B cell (primary cell): Measurements from ENCODE around the gene BCDIN3D. TPM values are rescaled to one million over a fixed set of nuclear protein-coding genes. Genes with fewer than 3 reads are reported as not detected.

ENCODE experiments used
- ATAC-seq: fragments of 200-7000 bp; cut with Tn5 transposase; one replicate; pipeline ENCODE4 v1.10.0; 2021; ENCODE audit warnings: low read depth, mild to moderate bottlenecking, moderate number of reproducible peaks, moderate library complexity
- CTCF ChIA-PET: fragments of 350-600 bp; sonication (Branson Sonifier 250); formaldehyde crosslinking; loops from one replicate; lab custom pipeline; 2021; ENCODE audit warnings: antibody characterized with exemption, inconsistent platforms; lab: Charles Lee
- POLR2A ChIA-PET: fragments of 350-600 bp; sonication (Branson Sonifier 250); formaldehyde crosslinking; loops from one replicate; lab custom pipeline; 2021; ENCODE audit warnings: antibody characterized with exemption; lab: Charles Lee
- DNase-seq: peaks from one replicate; pipeline ENCODE4 v3.0.0; 2013
- H2AFZ ChIP-seq: 2 replicates; pipeline ENCODE4 v1.6.1; 2012; ENCODE audit warnings: mild to moderate bottlenecking, low read depth, low read length; ENCODE audit not compliant: insufficient read depth, poor library complexity, severe bottlenecking
- H3K27ac ChIP-seq, 2 donors: 1 replicate in 1 of 2; 2 replicates in 1 of 2; pipeline ENCODE4 v1.5.1; 2012 to 2013; ENCODE audit warnings: low read length in 2 of 2, mild to moderate bottlenecking in 2 of 2, moderate library complexity in 1 of 2
- H3K27me3 ChIP-seq, 4 experiments: fragments of 200-600 bp in 1 of 4; sonication (generic) in 1 of 4; replicated peaks in 1 of 4; 1 replicate in 2 of 4; 2 replicates in 2 of 4; pipeline versions ENCODE4 v1.6.1 to v1.7.0; 2013 to 2016; ENCODE audit warnings: low read length in 3 of 4, mild to moderate bottlenecking in 2 of 4, mixed read lengths in 1 of 4, moderate library complexity in 1 of 4; ENCODE audit not compliant: insufficient read depth in 4 of 4, control insufficient read depth in 3 of 4; ENCODE audit errors: control extremely low read depth in 1 of 4
- H3K36me3 ChIP-seq, 2 experiments: replicated peaks in 1 of 2; 1 replicate in 1 of 2; 2 replicates in 1 of 2; pipeline versions ENCODE4 v1.6.1 to v1.7.1; 2013; ENCODE audit warnings: low read length in 1 of 2; ENCODE audit not compliant: insufficient read depth in 2 of 2, control insufficient read depth in 1 of 2; ENCODE audit errors: control extremely low read depth in 1 of 2, extremely low read depth in 1 of 2
- H3K4me1 ChIP-seq, 2 donors: fragments of 200-600 bp in 1 of 2; sonication (generic) in 1 of 2; 1 replicate in 1 of 2; 2 replicates in 1 of 2; pipeline versions ENCODE4 v1.5.1 to v1.6.1; 2013 to 2017; ENCODE audit warnings: low read length in 2 of 2; ENCODE audit not compliant: control insufficient read depth in 2 of 2, insufficient read depth in 2 of 2
- H3K4me2 ChIP-seq: replicated peaks from 2 replicates; pipeline ENCODE3; 2012; ENCODE audit warnings: mild to moderate bottlenecking, low read depth, low read length; ENCODE audit not compliant: poor library complexity, severe bottlenecking
- H3K4me3 ChIP-seq, 5 experiments: fragments of 200-600 bp in 1 of 5; sonication (generic) in 1 of 5; 1 replicate in 3 of 5; 2 replicates in 2 of 5; pipeline versions ENCODE4 v1.5.1 to v1.7.0; 2011 to 2016; ENCODE audit warnings: low read length in 4 of 5, mild to moderate bottlenecking in 4 of 5, low read depth in 2 of 5, control low read depth in 1 of 5, moderate library complexity in 1 of 5; ENCODE audit not compliant: insufficient read depth in 1 of 5; ENCODE audit errors: control extremely low read depth in 1 of 5, extremely low read depth in 1 of 5
- H3K79me2 ChIP-seq: fragments of 200-600 bp; sonication (generic); one replicate; pipeline ENCODE4 v1.6.0; 2016; ENCODE audit warnings: low read length; ENCODE audit not compliant: control insufficient read depth, insufficient read depth
- H3K9ac ChIP-seq: fragments of 200-600 bp; sonication (generic); 2 replicates; pipeline ENCODE4 v1.6.1; 2017; ENCODE audit warnings: mild to moderate bottlenecking, low read length, moderate library complexity
- H3K9me3 ChIP-seq, 3 donors: one replicate each; pipeline versions ENCODE4 v1.6.1 to v1.7.1; 2013; ENCODE audit warnings: low read length in 2 of 3; ENCODE audit not compliant: control insufficient read depth in 2 of 3, insufficient read depth in 1 of 3; ENCODE audit errors: control extremely low read depth in 1 of 3
- H4K20me1 ChIP-seq: 2 replicates; pipeline ENCODE4 v1.6.0; 2012; ENCODE audit warnings: mild to moderate bottlenecking, low read length; ENCODE audit not compliant: insufficient read depth, control insufficient read depth, poor library complexity, severe bottlenecking
- H3K27ac Mint-ChIP-seq: one replicate; pipeline ENCODE4 v1.8.0; 2021; ENCODE audit warnings: mixed read lengths
- H3K27me3 Mint-ChIP-seq: one replicate; pipeline ENCODE4 v1.8.0; 2021; ENCODE audit warnings: mixed read lengths
- H3K4me1 Mint-ChIP-seq: one replicate; pipeline ENCODE4 v1.8.0; 2021; ENCODE audit warnings: mixed read lengths
- H3K4me3 Mint-ChIP-seq: one replicate; pipeline ENCODE4 v1.8.0; 2021; ENCODE audit warnings: mixed read lengths
- H3K9me3 Mint-ChIP-seq: one replicate; pipeline ENCODE4 v1.8.0; 2022; ENCODE audit warnings: mixed read lengths; ENCODE audit not compliant: insufficient read depth
- EZH2 ChIP-seq: IDR thresholded peaks from 2 replicates; pipeline ENCODE4 v1.6.1; 2012; ENCODE audit warnings: borderline replicate concordance, low read depth, mild to moderate bottlenecking, moderate library complexity, low read length; ENCODE audit not compliant: insufficient read depth, poor library complexity, severe bottlenecking
- WGBS: methylation state at CpG from one replicate; pipeline ENCODE4 v1.1.5; 2013; ENCODE audit warnings: missing lambda C conversion rate; ENCODE audit not compliant: insufficient coverage; 5-methylcytosine and 5-hydroxymethylcytosine counted together
- intact Hi-C: fragments of 100-400 bp; cut with micrococcal nuclease; formaldehyde crosslinking; loops from one replicate; pipeline ENCODE4 v1.10.0; 2022
- polyA plus RNA-seq: library from polyadenylated mRNA; depleted of rRNA; stranded (reverse); fragments of >200 nt; gene quantifications from 2 replicates; pipeline ENCODE4 v1.2.3, GENCODE V29; 2012
- total RNA-seq, 2 donors: library from RNA; stranded (reverse); fragments of 120-200 nt in 1 of 2; gene quantifications; 1 replicate in 1 of 2; 2 replicates in 1 of 2; pipeline versions ENCODE4 v1.2.3 to v1.2.4, GENCODE V29; 2013 to 2022
- TF ChIP-seq, protein P1 (sequence below): fragments of 200-600 bp; IDR thresholded peaks from one replicate; pipeline ENCODE4 v1.8.0; 2022; ENCODE audit warnings: antibody characterized with exemption, mild to moderate bottlenecking

Gene BCDIN3D
- total and polyA plus RNA-seq, 2 donors (not counting 1 experiment from before 2014, with no cell fraction given) = 2.0 to 17.4 TPM

DNA sequence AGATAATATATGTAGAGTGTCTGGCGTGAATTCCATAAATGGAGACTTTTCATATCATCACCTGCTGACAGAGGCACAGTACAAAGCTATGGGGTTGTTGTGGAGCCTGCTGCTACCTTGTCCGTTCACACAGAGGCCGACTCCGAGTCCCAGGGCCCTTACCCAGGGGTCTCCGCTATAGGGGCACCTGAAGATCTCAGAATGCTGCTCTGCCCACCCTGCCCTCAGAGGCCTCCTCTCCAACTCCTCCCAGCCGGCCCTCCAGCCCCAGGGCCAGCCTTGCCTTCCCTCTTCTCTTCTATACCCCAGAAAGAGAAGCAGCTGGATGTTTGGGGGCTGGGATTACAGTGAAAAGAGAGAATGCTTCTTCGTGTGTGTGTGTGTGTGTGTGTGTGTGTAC, 36.0 kb downstream of the BCDIN3D start:
- no peak for DNase-seq
- Mint-ChIP-seq H3K9me3 (no peaks in the 10 kb centered on the region), H3K27ac (no peak overlapping the region), H3K27me3 (no peaks in the 10 kb centered on the region), H3K4me1 (peaks cover 8% of the 10 kb centered on the region), H3K4me3 (no peak overlapping the region)
- TF ChIP-seq EZH2 = no peak
- TF ChIP-seq, protein P1, sequence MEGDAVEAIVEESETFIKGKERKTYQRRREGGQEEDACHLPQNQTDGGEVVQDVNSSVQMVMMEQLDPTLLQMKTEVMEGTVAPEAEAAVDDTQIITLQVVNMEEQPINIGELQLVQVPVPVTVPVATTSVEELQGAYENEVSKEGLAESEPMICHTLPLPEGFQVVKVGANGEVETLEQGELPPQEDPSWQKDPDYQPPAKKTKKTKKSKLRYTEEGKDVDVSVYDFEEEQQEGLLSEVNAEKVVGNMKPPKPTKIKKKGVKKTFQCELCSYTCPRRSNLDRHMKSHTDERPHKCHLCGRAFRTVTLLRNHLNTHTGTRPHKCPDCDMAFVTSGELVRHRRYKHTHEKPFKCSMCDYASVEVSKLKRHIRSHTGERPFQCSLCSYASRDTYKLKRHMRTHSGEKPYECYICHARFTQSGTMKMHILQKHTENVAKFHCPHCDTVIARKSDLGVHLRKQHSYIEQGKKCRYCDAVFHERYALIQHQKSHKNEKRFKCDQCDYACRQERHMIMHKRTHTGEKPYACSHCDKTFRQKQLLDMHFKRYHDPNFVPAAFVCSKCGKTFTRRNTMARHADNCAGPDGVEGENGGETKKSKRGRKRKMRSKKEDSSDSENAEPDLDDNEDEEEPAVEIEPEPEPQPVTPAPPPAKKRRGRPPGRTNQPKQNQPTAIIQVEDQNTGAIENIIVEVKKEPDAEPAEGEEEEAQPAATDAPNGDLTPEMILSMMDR = no peak
- WGBS = 89% methylated on average over 4 of the region's 7 CpGs
- Histone ChIP-seq H2AFZ (no peak overlapping the region), H3K79me2 (peaks cover 10% of the 10 kb centered on the region), H3K4me3 (no peak overlapping the region), H3K4me1 (peaks cover 4 to 5% of the 10 kb centered on the region in 2 donors), H3K36me3 (peaks cover 0 to 13% of the 10 kb centered on the region in 2 experiments), H3K27me3 (no peaks in the 10 kb centered on the region), H3K9ac (no peak overlapping the region), H3K4me2 (no peak overlapping the region), H3K9me3 (no peaks in the 10 kb centered on the region), H4K20me1 (peaks cover 5% of the 10 kb centered on the region), H3K27ac (no peak overlapping the region)
- intact Hi-C loops = no loop called here
- ChIA-PET CTCF (no interaction called here), POLR2A (no interaction called here)
- no peak for ATAC-seq

DNA sequence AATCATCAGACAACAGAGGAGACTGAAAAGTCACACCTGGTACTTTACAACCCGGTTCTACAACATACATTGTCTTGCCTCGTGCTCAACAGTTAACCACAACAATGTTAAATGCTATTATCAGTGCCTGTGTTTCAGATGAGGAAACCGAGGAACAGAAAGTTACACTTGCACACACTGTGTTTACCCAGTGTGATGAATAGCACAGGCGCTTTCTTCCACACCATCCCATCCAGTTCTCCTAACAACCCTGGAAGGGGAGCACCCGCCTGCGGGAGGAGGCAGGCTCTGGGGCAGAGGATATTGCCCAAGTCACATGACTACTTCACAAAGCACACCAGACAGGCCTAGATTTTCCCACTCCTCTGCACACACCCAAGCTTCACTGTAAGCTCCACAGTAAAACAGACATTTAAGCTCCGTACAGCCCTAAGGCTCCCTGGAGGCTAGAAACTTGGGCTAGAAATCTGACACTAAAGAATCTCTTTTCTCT, 36.5 kb downstream of the BCDIN3D start:
- Mint-ChIP-seq H3K4me3 (no peak overlapping the region), H3K27me3 (no peaks in the 10 kb centered on the region), H3K4me1 (peaks cover 3% of the 10 kb centered on the region), H3K9me3 (no peaks in the 10 kb centered on the region), H3K27ac (no peak overlapping the region)
- ChIA-PET CTCF (interaction anchor here (1.6 kb wide), 1 partner anchor 28 kb away, joined by 4 read pairs; no protein-coding TSS in a partner anchor), POLR2A (interaction anchor here (0.6 kb wide), 1 partner anchor 184 kb away, joined by 9 read pairs; no protein-coding TSS in a partner anchor)
- no peak overlapping the region for H3K4me3 ChIP-seq
- H3K27ac ChIP-seq = no peak overlapping the region
- H3K79me2 ChIP-seq = peaks cover 10% of the 10 kb centered on the region
- no peak overlapping the region for H3K4me2 ChIP-seq
- no peak for DNase-seq
- intact Hi-C loops = no loop called here
- H3K9me3 ChIP-seq = no peaks in the 10 kb centered on the region
- 100% methylated on average over 4 of the region's 7 CpGs for WGBS
- ATAC-seq = no peak
- H3K36me3 ChIP-seq = peaks cover 0 to 14% of the 10 kb centered on the region in 2 experiments
- no peak overlapping the region for H2AFZ ChIP-seq
- H3K4me1 ChIP-seq = peaks cover 0 to under 1% of the 10 kb centered on the region in 2 donors
- no peak overlapping the region for H3K9ac ChIP-seq
- no peaks in the 10 kb centered on the region for H3K27me3 ChIP-seq
- peaks cover 5% of the 10 kb centered on the region for H4K20me1 ChIP-seq
- no peak for TF ChIP-seq EZH2
- TF ChIP-seq, protein P1 = no peak
